HG03439 (cell line): ENCODE measurements around the gene AP3D1.
"Not testable (repeated sequence)": the region's sequence is repeated elsewhere in the genome, so short reads cannot be mapped to it uniquely, and the experiment has no call there.

ENCODE experiments used
- ATAC-seq: cut with Tn5 transposase; IDR thresholded peaks from one replicate; pipeline ENCODE4 v1.9.1; 2021; ENCODE audit warnings: mild to moderate bottlenecking, moderate library complexity; ENCODE audit not compliant: unreplicated experiment

Gene AP3D1

DNA sequence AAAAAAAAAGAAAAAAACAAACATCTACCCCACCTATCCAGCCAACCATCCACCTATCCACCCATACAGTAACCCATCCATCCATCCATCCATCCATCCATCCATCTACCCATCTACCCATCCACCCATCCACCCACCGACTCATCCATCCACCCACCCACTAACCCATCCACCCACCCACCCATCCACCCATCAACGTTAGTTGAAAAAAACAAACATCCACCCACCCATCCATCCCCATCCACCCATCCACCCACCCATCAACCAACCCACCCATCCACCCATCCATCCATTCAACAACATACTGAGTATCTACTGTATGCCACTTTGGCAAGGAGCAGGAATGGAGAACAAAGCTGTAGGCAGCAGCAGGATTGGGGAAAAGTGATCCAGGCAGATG is 6.1 kb upstream of the AP3D1 start:
- no peak for ATAC-seq

DNA sequence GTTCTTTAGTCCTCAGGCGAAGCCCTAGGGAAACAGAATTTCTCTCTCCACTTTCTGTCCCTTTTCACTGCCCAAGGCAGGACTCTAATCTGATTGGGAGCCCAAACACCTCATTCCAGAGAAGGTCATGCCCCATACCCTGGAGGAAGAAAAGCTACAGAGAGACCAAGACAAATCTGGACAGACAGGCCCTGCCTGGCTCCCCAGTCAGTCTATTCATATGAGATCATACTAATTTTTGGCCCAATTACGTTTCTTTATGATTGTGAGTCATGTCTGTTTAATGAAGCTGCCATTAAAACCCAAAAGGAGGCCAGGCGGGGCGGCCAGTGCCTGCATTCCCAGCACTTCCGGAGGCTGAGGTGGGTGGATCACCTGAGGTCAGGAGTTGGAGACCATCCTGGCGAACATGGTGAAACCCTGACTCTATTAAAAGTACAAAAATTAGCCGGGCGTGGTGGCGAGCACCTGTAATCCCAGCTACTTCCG is 3.3 kb upstream of the AP3D1 start:
- ATAC-seq: no peak

GRCh38 chr19:2150794-2151338 is 500 bp downstream of the AP3D1 start:
- peak; percentile 30 for ATAC-seq

- no peak for ATAC-seq
These were observed 1.2 kb downstream of the AP3D1 start for GRCh38 chr19:2149980-2150793.

DNA sequence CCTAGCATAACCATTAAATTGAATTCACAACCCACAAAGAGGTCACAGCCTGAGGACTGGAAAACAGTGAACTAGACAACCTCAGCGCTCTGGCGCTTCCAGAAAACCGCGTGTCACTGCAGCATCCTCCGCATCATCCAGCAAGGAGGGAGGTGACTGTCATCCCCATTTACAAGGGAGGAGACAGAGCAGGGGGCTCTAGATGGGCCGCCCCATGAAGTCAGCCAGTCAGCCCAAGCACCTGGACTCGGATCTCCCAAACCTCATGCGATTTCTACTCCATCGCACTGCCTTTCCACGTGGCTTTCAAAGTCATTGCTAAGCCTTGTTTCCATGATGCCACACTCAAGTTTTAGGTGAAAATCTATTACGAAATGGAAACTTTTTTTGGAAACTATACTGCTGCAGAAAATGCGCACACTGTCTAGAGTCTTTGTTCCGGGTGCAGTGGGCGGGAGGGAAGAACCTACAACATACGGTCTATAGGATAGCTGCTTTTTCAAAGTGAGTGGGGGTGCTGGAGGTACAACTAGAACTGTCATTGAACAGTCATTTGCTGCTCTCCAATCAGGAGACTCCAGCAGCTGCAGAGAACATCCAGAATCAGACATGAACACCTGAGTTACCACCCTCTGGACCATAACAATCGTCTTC is 2.8 kb downstream of the AP3D1 start:
- ATAC-seq: no peak

- no peak for ATAC-seq
These were observed 5.5 kb downstream of the AP3D1 start for GRCh38 chr19:2145831-2146241.

GRCh38 chr19:2144190-2144589 is 7.2 kb downstream of the AP3D1 start:
- no peak for ATAC-seq

DNA sequence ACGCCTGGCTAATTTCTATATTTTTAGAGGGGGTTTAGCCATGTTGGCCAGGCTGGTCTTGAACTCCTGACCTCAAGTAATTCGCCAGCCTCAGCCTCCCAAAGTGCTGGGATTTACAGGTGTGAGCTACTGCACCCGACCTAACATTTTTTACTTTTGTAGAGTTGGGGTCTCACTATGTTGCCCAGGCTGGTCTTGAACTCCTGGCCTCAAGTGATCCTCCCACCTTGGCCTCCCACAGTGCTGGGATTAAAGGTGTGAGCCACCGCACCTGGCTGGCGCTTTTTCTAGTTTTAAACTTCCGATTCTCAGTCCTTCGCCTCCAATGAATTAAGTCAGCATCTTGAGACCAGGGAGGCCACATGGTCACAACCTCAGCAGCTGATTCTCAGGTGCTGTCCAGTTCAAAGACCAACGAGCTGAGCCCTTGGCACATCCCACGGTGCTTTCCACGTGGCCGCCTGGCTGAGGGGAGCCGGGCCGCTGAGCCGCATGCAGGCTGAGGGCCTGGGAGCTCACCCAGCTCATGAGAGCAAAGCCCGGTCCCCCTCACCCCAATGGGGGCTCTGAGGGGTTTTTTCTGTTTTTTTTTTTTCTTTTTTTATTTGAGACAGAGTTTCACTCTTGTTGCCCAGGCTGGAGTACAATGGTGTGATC is 9.1 kb downstream of the AP3D1 start:
- ATAC-seq: no peak

GRCh38 chr19:2140138-2140569 is 11.2 kb downstream of the AP3D1 start:
- no peak for ATAC-seq

DNA sequence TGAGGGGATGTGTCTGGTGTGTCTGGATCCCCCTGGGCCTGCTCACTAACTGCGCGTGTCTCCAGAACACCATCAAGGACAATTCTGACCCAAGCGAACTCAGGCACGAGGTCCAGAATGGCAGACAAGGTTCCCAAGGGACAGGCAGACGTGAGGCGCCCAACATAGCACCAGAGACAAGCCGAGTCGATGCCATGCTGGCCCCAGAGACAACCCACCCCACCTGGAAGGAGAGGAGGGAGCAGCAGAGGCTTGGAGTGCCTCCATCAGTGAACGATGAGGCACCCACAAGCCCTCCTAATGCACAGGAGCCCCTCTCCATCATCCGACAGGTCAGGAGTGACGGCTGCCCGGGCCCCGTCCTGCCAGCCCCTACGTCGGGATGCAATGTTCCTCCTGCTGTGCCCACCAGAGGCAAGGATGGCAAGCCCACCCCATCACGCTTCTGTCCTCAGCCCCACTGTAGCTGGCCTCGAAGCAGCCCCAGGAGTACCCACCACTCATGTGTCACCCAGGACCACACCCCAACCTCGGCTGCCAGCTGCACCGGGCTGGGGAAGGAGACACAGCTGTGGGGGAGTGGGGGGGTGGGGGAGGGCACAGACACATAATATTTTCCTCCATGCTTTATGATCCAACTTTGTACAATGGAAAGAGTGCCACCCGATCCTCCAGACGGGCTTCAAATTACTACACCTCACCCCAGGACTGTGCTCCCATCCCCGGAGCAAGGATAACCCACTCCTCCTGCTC is 11.8 kb downstream of the AP3D1 start:
- ATAC-seq: no peak

- ATAC-seq: no peak
These were observed 13.2 kb downstream of the AP3D1 start for GRCh38 chr19:2138061-2138728.

- no peak for ATAC-seq
These were observed 14.6 kb downstream of the AP3D1 start for GRCh38 chr19:2136796-2137195.

- ATAC-seq: no peak
These were observed 15.6 kb downstream of the AP3D1 start for GRCh38 chr19:2135474-2136402.

DNA sequence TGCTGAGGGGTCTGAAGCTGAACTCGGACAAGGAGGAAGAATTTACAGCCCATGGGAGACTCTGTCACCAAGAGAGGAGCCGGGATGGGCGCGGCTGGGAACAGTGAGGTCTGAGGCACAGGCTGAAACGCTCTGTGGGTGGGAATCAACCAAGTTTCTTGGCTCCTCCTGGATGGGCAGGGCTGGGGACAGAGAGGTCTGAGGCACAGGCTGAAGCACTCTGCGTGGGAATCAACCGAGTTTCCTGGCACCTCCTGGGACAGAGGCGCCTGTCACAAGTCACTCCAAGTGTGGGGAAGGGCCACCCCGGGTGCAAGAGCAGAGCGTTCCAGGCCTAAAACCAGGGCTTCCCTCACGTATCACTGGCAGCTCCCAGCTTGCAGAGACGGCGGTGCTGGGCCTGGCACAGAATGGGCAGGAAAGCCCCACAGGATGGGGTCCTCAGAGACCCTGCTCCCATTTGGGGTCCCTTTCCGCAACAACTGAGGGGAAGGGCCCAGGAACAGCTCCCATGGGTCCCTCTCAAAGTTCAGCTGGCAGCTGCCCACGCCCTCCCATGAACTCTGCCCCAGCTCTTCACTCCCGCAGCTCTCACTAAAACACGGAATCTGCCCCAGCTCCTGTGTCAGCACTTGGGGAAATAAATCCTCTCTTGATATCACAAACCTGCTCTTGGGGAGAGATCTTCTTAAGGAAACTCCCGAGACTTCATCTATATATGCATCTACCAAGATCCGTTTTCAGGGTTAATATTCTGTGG is 18.5 kb downstream of the AP3D1 start:
- no peak for ATAC-seq

DNA sequence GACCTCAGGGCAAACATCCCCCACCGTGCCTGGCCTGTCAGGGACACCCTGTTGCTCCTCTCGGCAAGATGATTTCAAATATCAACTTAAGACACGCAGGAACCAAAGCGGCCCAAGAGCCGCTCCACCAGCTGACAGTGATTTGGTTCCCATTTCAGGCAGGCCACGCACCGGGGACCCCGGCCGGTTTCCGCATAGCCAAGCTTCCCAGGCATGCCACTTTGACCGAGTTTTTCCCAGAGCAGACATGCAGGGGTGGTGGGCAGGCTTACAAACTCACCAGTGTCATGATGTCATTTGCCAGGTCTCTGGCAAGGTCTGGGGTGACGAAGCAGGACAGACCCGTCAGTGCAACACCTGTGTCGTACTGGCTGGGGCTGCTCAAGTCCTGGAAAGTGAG is 19.2 kb downstream of the AP3D1 start:
- ATAC-seq: no peak

DNA sequence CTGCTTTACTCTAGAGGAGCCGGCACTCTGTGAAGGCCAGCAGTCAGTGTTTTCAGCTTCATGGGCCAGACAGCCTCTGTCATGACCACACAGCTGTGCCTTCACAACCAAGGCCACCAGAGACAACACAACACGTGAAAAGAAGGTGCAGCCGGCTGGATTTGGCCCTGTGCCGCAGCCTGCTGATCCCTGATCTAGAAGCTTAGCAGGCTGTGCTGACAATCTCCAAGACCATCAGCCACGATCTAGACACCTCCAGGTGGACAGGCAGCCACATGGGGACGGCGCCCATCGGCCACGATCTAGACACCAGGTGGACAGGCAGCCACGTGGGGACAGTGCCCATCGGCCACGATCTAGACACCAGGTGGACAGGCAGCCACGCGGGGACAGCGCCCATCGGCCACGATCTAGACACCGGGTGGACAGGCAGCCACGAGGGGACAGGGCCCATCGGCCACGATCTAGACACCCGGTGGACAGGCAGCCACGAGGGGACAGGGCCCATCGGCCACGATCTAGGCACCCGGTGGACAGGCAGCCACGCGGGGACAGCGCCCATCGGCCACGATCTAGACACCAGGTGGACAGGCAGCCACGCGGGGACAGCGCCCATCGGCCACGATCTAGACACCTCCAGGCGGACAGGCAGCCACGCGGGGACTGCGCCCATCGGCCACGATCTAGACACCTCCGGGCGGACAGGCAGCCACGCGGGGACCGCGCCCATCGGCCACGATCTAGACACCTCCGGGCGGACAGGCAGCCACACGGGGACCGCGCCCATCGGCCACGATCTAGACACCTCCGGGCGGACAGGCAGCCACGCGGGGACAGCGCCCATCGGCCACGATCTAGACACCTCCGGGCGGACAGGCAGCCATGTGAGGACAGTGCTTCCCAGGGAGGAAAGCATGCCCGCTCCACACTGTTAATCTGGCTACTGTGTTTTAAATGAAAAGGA is 20.1 kb downstream of the AP3D1 start:
- ATAC-seq: not testable (repeated sequence)
